HCT116 (cell line): ENCODE measurements around the gene CIAO2B. TPM values are rescaled to one million over a fixed set of nuclear protein-coding genes. Genes with fewer than 3 reads are reported as not detected.

ENCODE experiments used
- ATAC-seq: fragments of 200-7000 bp; cut with Tn5 transposase; 2 replicates; pipeline ENCODE4 v1.9.1; 2020; ENCODE audit warnings: mild to moderate bottlenecking, moderate library complexity
- BruUV-seq: library from RNA; stranded (reverse); fragments of 400-500 nt; replicated peaks from 2 replicates; lab custom pipeline; 2021; lab: Mats Ljungman, UMichigan
- CTCF ChIA-PET: fragments of 300-600 bp; sonication (Branson Sonifier 250); formaldehyde crosslinking; loops from one replicate; lab custom pipeline; 2021; ENCODE audit warnings: antibody characterized with exemption; lab: Charles Lee
- POLR2A ChIA-PET: fragments of 300-600, 350-600 bp; sonication (Branson Sonifier 250); formaldehyde crosslinking; loops from one replicate; lab custom pipeline; 2021; ENCODE audit warnings: antibody characterized with exemption; lab: Charles Lee
- RAD21 ChIA-PET, 2 experiments: fragments of 300-600 bp; sonication (Branson Sonifier 250); formaldehyde crosslinking; loops; one replicate each; lab custom pipeline; 2023; ENCODE audit warnings: low total read pairs in 2 of 2; ENCODE audit not compliant: uncharacterized antibody in 2 of 2, unreplicated experiment in 2 of 2, low non-redundant PET in 1 of 2; lab: Charles Lee
- DNase-seq: peaks from one replicate; pipeline ENCODE4 v3.0.0-alpha.2; 2010; ENCODE audit warnings: low read depth, low spot score
- H2AFZ ChIP-seq: fragments of 200-600 bp; shearing (Covaris generic), sonication (generic); 2 replicates; pipeline ENCODE4 v1.6.1; 2017; ENCODE audit warnings: low read depth, mixed run types, mixed read lengths, antibody characterized with exemption, low read length; ENCODE audit not compliant: poor library complexity, severe bottlenecking
- H3K27ac ChIP-seq: 2 replicates; pipeline ENCODE4 v1.5.1; 2012; ENCODE audit warnings: low read depth, low read length
- H3K27me3 ChIP-seq: fragments of 200-600 bp; sonication (generic); 2 replicates; pipeline ENCODE4 v1.6.1; 2016; ENCODE audit warnings: mixed run types, low read length, mixed read lengths; ENCODE audit not compliant: insufficient read depth
- H3K36me3 ChIP-seq, 2 experiments: fragments of 200-500 bp in 1 of 2; fragments of 200-600 bp in 1 of 2; sonication (Bioruptor generic) in 1 of 2; sonication (generic) in 1 of 2; 2 replicates each; pipeline versions ENCODE4 v1.5.1 to v1.6.1; 2014 to 2016; ENCODE audit warnings: low read length in 2 of 2, inconsistent platforms in 1 of 2, mixed read lengths in 1 of 2, mixed run types in 1 of 2; ENCODE audit not compliant: insufficient read depth in 2 of 2, control insufficient read depth in 1 of 2
- H3K4me1 ChIP-seq, 2 experiments: fragments of 200-600 bp in 1 of 2; sonication (generic) in 1 of 2; 2 replicates each; pipeline versions ENCODE4 v1.5.1 to v1.6.1; 2012 to 2017; ENCODE audit warnings: low read length in 2 of 2, inconsistent platforms in 1 of 2, mild to moderate bottlenecking in 1 of 2, mixed read lengths in 1 of 2, mixed run types in 1 of 2, moderate library complexity in 1 of 2; ENCODE audit not compliant: insufficient read depth in 2 of 2, control insufficient read depth in 1 of 2
- H3K4me2 ChIP-seq: fragments of 200-600 bp; sonication (generic); 2 replicates; pipeline ENCODE4 v1.6.1; 2017; ENCODE audit warnings: mixed run types, low read length, mixed read lengths
- H3K4me3 ChIP-seq, 2 experiments: fragments of 200-600 bp in 1 of 2; sonication (generic) in 1 of 2; replicated peaks in 1 of 2; 2 replicates each; pipeline ENCODE4 v1.5.1; 2011 to 2016; ENCODE audit warnings: low read length in 2 of 2, control low read depth in 1 of 2, low read depth in 1 of 2, mild to moderate bottlenecking in 1 of 2, mixed read lengths in 1 of 2, mixed run types in 1 of 2
- H3K79me2 ChIP-seq: fragments of 200-600 bp; sonication (generic); 2 replicates; pipeline ENCODE4 v1.6.1; 2017; ENCODE audit warnings: mild to moderate bottlenecking, mixed run types, low read length, moderate library complexity, mixed read lengths; ENCODE audit not compliant: insufficient read depth
- H3K9ac ChIP-seq: fragments of 200-600 bp; sonication (generic); 2 replicates; pipeline ENCODE4 v1.6.1; 2016; ENCODE audit warnings: low read length, mixed read lengths
- H3K9me2 ChIP-seq: fragments of 200-600 bp; sonication (generic), shearing (Covaris generic); 2 replicates; pipeline ENCODE4 v1.6.1; 2017; ENCODE audit warnings: mixed run types, mild to moderate bottlenecking, moderate library complexity; ENCODE audit not compliant: insufficient read depth
- H3K9me3 ChIP-seq, 2 experiments: fragments of 200-500 bp in 1 of 2; fragments of 200-600 bp in 1 of 2; sonication (Bioruptor generic) in 1 of 2; sonication (generic) in 1 of 2; 2 replicates each; pipeline ENCODE4 v1.6.1; 2014 to 2017; ENCODE audit warnings: low read length in 2 of 2, mixed read lengths in 2 of 2, inconsistent platforms in 1 of 2, low read depth in 1 of 2, mild to moderate bottlenecking in 1 of 2, mixed run types in 1 of 2, moderate library complexity in 1 of 2; ENCODE audit not compliant: control insufficient read depth in 1 of 2, insufficient read depth in 1 of 2
- H4K20me1 ChIP-seq: fragments of 200-600 bp; sonication (generic), shearing (Covaris generic); 2 replicates; pipeline ENCODE4 v1.6.1; 2017; ENCODE audit warnings: mixed run types, mild to moderate bottlenecking, moderate library complexity; ENCODE audit not compliant: insufficient read depth
- CEBPB ChIP-seq: IDR thresholded peaks from 2 replicates; pipeline ENCODE4 v1.6.1; 2012; ENCODE audit warnings: low read depth
- EGR1 ChIP-seq: IDR thresholded peaks from 2 replicates; pipeline ENCODE4 v1.6.1; 2012; ENCODE audit warnings: low read depth
- ELF1 ChIP-seq: IDR thresholded peaks from 2 replicates; pipeline ENCODE4 v1.6.1; 2012; ENCODE audit warnings: low read depth, borderline replicate concordance
- EZH2phosphoT487 ChIP-seq: fragments of 200-600 bp; IDR thresholded peaks from 2 replicates; pipeline ENCODE4 v1.6.1; 2018; ENCODE audit warnings: antibody characterized with exemption, borderline replicate concordance
- FOSL1 ChIP-seq: IDR thresholded peaks from 2 replicates; pipeline ENCODE4 v1.6.1; 2012; ENCODE audit warnings: low read depth
- POLR2AphosphoS5 ChIP-seq: IDR thresholded peaks from 2 replicates; pipeline ENCODE4 v1.6.1; 2011; ENCODE audit warnings: mild to moderate bottlenecking, low read depth, low read length, moderate library complexity
- RAD21 ChIP-seq: IDR thresholded peaks from 2 replicates; pipeline ENCODE4 v1.6.1; 2012; ENCODE audit warnings: low read depth, mild to moderate bottlenecking
- ZNF274 ChIP-seq: fragments of 200-500 bp; sonication (Bioruptor generic); IDR thresholded peaks from 2 replicates; pipeline ENCODE4 v1.6.1; 2014; ENCODE audit warnings: mild to moderate bottlenecking, low read depth, low read length, inconsistent platforms
- intact Hi-C: fragments of 100-400 bp; cut with micrococcal nuclease; formaldehyde crosslinking; loops from 2 replicates; pipeline ENCODE4 v1.10.0; 2022
- total RNA-seq: library from RNA; stranded (reverse); gene quantifications from one replicate; pipeline ENCODE4 v1.2.1, GENCODE V29; 2021; ENCODE audit not compliant: unreplicated experiment
- TF ChIP-seq, protein P1 (sequence below): IDR thresholded peaks from 2 replicates; pipeline ENCODE4 v1.6.1; 2011; ENCODE audit warnings: mild to moderate bottlenecking, low read length, moderate library complexity; ENCODE audit not compliant: insufficient replicate concordance; ENCODE audit errors: extremely low read depth
- TF ChIP-seq, protein P2 (sequence below), 3 experiments: fragments of 200-600 bp in 1 of 3; sonication (generic) in 1 of 3; IDR thresholded peaks in 2 of 3; conservative IDR thresholded peaks in 1 of 3; 2 replicates each; pipeline ENCODE4 v1.5.1; 2012 to 2017; ENCODE audit warnings: low read depth in 2 of 3, low read length in 2 of 3, antibody characterized with exemption in 1 of 3, borderline replicate concordance in 1 of 3, control low read depth in 1 of 3, mild to moderate bottlenecking in 1 of 3, mixed read lengths in 1 of 3, mixed run types in 1 of 3, moderate library complexity in 1 of 3; ENCODE audit not compliant: insufficient read depth in 1 of 3

CIAO2B gene
- total RNA-seq, 1 experiment from 2014 or later = 113 TPM

DNA sequence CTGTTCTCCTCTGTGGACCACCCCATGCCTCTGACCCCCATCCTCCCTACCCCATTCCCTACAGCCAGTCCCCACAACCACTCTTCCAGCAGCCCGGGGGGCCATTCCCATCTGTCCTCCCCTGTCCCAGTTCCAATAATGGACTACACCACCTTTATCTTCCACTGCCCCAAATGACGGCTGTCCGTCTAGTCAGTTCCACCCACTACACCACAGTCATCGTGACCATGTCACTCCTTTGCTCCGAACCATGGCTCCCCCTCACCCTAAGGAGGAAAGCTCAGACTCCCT is 38.6 kb downstream of the CIAO2B start:
- BruUV-seq = no TSS peak
- TF ChIP-seq ZNF274 (no peak), POLR2AphosphoS5 (no peak), FOSL1 (no peak)
- TF ChIP-seq, protein P1, sequence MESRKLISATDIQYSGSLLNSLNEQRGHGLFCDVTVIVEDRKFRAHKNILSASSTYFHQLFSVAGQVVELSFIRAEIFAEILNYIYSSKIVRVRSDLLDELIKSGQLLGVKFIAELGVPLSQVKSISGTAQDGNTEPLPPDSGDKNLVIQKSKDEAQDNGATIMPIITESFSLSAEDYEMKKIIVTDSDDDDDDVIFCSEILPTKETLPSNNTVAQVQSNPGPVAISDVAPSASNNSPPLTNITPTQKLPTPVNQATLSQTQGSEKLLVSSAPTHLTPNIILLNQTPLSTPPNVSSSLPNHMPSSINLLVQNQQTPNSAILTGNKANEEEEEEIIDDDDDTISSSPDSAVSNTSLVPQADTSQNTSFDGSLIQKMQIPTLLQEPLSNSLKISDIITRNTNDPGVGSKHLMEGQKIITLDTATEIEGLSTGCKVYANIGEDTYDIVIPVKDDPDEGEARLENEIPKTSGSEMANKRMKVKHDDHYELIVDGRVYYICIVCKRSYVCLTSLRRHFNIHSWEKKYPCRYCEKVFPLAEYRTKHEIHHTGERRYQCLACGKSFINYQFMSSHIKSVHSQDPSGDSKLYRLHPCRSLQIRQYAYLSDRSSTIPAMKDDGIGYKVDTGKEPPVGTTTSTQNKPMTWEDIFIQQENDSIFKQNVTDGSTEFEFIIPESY = no peak
- DNase-seq (no peak), ATAC-seq (no peak)
- H3K36me3 ChIP-seq = no peaks in the 10 kb centered on the region; a peak in 1 of 4 replicates
- intact Hi-C loops = loop anchor here (1.0 to 10.0 kb wide), 4 partner anchors 33 to 209 kb away; partner anchors contain the start of gene PHAF1
- no peaks in the 10 kb centered on the region for H3K79me2 ChIP-seq
- H3K4me3 ChIP-seq = no peak overlapping the region
- no peaks in the 10 kb centered on the region for H4K20me1 ChIP-seq
- no peak overlapping the region for H3K4me2 ChIP-seq
- no peak overlapping the region for H3K27ac ChIP-seq
- no peaks in the 10 kb centered on the region for H3K27me3 ChIP-seq
- no peaks in the 10 kb centered on the region for H3K9me3 ChIP-seq
- RAD21 ChIA-PET = interaction anchor here (1.0 to 1.3 kb wide), 2 partner anchors 33 kb away, joined by 5 to 6 read pairs; no protein-coding TSS in a partner anchor
- CTCF ChIA-PET = interaction anchor here (0.6 to 2.4 kb wide), 19 partner anchors 8 to 552 kb away, joined by 3 to 32 read pairs (median 5); partner anchors contain the start of genes CDH16, CES3, ELMO3 and PDP2
- no peaks in the 10 kb centered on the region for H3K9me2 ChIP-seq
- H3K4me1 ChIP-seq = peaks cover 7 to 12% of the 10 kb centered on the region in 2 experiments; a peak in 3 of 4 replicates
- H2AFZ ChIP-seq = no peak overlapping the region
- POLR2A ChIA-PET = no interaction called here
- no peak overlapping the region for H3K9ac ChIP-seq

- Histone ChIP-seq H3K36me3 (no peaks in the 10 kb centered on the region; a peak in 1 of 4 replicates), H4K20me1 (no peaks in the 10 kb centered on the region), H3K27ac (no peak overlapping the region), H3K4me3 (no peak overlapping the region), H3K27me3 (no peaks in the 10 kb centered on the region), H3K4me1 (peaks cover 4 to 11% of the 10 kb centered on the region in 2 experiments; a peak in 3 of 4 replicates), H3K9ac (no peak overlapping the region), H3K79me2 (no peaks in the 10 kb centered on the region), H2AFZ (no peak overlapping the region), H3K9me2 (no peaks in the 10 kb centered on the region), H3K9me3 (no peaks in the 10 kb centered on the region), H3K4me2 (no peak overlapping the region)
- intact Hi-C loops = loop anchor here (1.0 to 10.0 kb wide), 4 partner anchors 33 to 210 kb away; partner anchors contain the start of gene PHAF1
- ChIA-PET CTCF (interaction anchor here (0.6 to 2.4 kb wide), 18 partner anchors 8 to 553 kb away, joined by 3 to 32 read pairs (median 5); partner anchors contain the start of genes CDH16, CES3, ELMO3 and PDP2), RAD21 (interaction anchor here (1.0 to 1.3 kb wide), 2 partner anchors 33 kb away, joined by 5 to 6 read pairs; no protein-coding TSS in a partner anchor), POLR2A (no interaction called here)
- DNase-seq = peak; percentile 45
- BruUV-seq = no TSS peak
- TF ChIP-seq EGR1 (no peak), ELF1 (no peak), EZH2phosphoT487 (no peak), CEBPB (no peak), RAD21 (peak; percentile 97), POLR2AphosphoS5 (no peak)
- TF ChIP-seq, protein P2, sequence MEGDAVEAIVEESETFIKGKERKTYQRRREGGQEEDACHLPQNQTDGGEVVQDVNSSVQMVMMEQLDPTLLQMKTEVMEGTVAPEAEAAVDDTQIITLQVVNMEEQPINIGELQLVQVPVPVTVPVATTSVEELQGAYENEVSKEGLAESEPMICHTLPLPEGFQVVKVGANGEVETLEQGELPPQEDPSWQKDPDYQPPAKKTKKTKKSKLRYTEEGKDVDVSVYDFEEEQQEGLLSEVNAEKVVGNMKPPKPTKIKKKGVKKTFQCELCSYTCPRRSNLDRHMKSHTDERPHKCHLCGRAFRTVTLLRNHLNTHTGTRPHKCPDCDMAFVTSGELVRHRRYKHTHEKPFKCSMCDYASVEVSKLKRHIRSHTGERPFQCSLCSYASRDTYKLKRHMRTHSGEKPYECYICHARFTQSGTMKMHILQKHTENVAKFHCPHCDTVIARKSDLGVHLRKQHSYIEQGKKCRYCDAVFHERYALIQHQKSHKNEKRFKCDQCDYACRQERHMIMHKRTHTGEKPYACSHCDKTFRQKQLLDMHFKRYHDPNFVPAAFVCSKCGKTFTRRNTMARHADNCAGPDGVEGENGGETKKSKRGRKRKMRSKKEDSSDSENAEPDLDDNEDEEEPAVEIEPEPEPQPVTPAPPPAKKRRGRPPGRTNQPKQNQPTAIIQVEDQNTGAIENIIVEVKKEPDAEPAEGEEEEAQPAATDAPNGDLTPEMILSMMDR (IDR thresholded peaks at IDR 0.05 in 2 of 3, conservative IDR thresholded peaks at IDR 0.05 in 1 of 3; ENCODE audit: borderline replicate concordance in 1 of 3, insufficient read depth in 1 of 3, low read depth in 2 of 3, low read length in 2 of 3) = peak; percentile 80 to 92 (median 89)
- peak; percentile 93 for ATAC-seq
These were observed 39.1 kb downstream of the CIAO2B start for GRCh38 chr16:66894948-66895688.
